Mucosa of descending colon (tissue), 3 donors: Measurements from ENCODE around the gene TMEM106A. TPM values are rescaled to one million over a fixed set of nuclear protein-coding genes. Genes with fewer than 3 reads are reported as not detected.
"Not testable (repeated sequence)": the region's sequence is repeated elsewhere in the genome, so short reads cannot be mapped to it uniquely, and the experiment has no call there.

ENCODE experiments used
- ATAC-seq: fragments of 200-7000 bp; cut with Tn5 transposase; one replicate; pipeline ENCODE4 v1.9.1; 2020; ENCODE audit warnings: mild to moderate bottlenecking, moderate library complexity
- DNase-seq, 3 donors: peaks; one replicate each; pipeline ENCODE4 v3.0.0-alpha.2; 2020
- H3K36me3 ChIP-seq: fragments of 200-600 bp; one replicate; pipeline ENCODE4 v1.8.0; 2021; ENCODE audit warnings: low read depth, mild to moderate bottlenecking
- H3K4me1 ChIP-seq: fragments of 200-600 bp; one replicate; pipeline ENCODE4 v1.8.0; 2021; ENCODE audit warnings: low read depth, mild to moderate bottlenecking
- H3K4me3 ChIP-seq: fragments of 200-600 bp; one replicate; pipeline ENCODE4 v1.8.0; 2021; ENCODE audit warnings: mild to moderate bottlenecking
- H3K9me3 ChIP-seq: fragments of 200-600 bp; one replicate; pipeline ENCODE4 v1.8.0; 2021; ENCODE audit warnings: mild to moderate bottlenecking
- intact Hi-C, 2 donors: fragments of 100-400 bp; cut with DNase I in 1 of 2; cut with micrococcal nuclease in 1 of 2; formaldehyde crosslinking; loops; one replicate each; pipeline versions ENCODE4 v1.11.0 to v1.11.1; 2022; cut with DNase I, micrococcal nuclease
- total RNA-seq, 3 donors: library from RNA; stranded (reverse); fragmentation: NEBNext Ultra II Directional in 2 of 3; extraction: Animal tissue kit (Norgen Biotek cat#: 25700) in 2 of 3; gene quantifications; one replicate each; pipeline versions ENCODE4 v1.2.1 to v1.2.4, GENCODE V29; 2021 to 2023
- TF ChIP-seq, protein P1 (sequence below): fragments of 200-600 bp; IDR thresholded peaks from one replicate; pipeline ENCODE4 v1.8.0; 2022; ENCODE audit warnings: antibody characterized with exemption, mild to moderate bottlenecking
- donor health status: DM: no; HTN: no; CAD: no; lungs with moderate emphysema.
- donor health status: DM: no; HTN: no; CAD: no.
- donor health status: DM: no; HTN: yes; CAD: no.

The TMEM106A gene
- total RNA-seq, 3 donors from 2014 or later, result 11.8 to 12.5 (median 12.0) TPM

DNA sequence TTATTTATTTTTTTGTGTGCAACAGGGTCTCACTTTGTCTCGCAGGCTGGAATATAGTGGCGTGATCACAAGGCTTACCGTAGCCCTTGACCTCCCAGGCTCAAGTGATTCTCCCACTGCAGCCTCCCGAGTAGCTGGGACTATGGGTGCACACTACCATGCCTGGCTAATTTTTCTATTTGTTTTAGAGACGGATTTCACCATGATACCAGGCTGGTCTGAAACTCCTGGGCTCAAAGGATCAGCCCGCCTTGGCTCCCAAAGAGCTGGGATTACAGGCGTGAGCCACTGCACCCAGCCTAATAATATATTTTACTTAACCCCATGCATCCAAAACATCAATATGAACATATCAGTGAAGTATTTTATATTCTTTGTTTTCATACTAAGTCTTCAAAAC, 14.7 kb downstream of the TMEM106A start:
- no peaks in the 10 kb centered on the region for H3K36me3 ChIP-seq
- intact Hi-C loops, result no loop called here
- DNase-seq, result no peak
- no peaks in the 10 kb centered on the region for H3K9me3 ChIP-seq
- no peaks in the 10 kb centered on the region for H3K4me1 ChIP-seq
- TF ChIP-seq, protein P1, sequence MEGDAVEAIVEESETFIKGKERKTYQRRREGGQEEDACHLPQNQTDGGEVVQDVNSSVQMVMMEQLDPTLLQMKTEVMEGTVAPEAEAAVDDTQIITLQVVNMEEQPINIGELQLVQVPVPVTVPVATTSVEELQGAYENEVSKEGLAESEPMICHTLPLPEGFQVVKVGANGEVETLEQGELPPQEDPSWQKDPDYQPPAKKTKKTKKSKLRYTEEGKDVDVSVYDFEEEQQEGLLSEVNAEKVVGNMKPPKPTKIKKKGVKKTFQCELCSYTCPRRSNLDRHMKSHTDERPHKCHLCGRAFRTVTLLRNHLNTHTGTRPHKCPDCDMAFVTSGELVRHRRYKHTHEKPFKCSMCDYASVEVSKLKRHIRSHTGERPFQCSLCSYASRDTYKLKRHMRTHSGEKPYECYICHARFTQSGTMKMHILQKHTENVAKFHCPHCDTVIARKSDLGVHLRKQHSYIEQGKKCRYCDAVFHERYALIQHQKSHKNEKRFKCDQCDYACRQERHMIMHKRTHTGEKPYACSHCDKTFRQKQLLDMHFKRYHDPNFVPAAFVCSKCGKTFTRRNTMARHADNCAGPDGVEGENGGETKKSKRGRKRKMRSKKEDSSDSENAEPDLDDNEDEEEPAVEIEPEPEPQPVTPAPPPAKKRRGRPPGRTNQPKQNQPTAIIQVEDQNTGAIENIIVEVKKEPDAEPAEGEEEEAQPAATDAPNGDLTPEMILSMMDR, result no peak
- ATAC-seq, result no peak
- H3K4me3 ChIP-seq, result no peak overlapping the region

- ATAC-seq, H3K4me3 ChIP-seq, DNase-seq, H3K36me3 ChIP-seq, intact Hi-C loops, H3K4me1 ChIP-seq, H3K9me3 ChIP-seq: not testable (repeated sequence)
Measured at GRCh38 chr17:43228020-43228782, 16.5 kb downstream of the TMEM106A start, which contains the start of gene CCDC200. CCDC200 (minus strand) TSS chr17:43228623; CDS start chr17:43228554, 69 bp downstream.

DNA sequence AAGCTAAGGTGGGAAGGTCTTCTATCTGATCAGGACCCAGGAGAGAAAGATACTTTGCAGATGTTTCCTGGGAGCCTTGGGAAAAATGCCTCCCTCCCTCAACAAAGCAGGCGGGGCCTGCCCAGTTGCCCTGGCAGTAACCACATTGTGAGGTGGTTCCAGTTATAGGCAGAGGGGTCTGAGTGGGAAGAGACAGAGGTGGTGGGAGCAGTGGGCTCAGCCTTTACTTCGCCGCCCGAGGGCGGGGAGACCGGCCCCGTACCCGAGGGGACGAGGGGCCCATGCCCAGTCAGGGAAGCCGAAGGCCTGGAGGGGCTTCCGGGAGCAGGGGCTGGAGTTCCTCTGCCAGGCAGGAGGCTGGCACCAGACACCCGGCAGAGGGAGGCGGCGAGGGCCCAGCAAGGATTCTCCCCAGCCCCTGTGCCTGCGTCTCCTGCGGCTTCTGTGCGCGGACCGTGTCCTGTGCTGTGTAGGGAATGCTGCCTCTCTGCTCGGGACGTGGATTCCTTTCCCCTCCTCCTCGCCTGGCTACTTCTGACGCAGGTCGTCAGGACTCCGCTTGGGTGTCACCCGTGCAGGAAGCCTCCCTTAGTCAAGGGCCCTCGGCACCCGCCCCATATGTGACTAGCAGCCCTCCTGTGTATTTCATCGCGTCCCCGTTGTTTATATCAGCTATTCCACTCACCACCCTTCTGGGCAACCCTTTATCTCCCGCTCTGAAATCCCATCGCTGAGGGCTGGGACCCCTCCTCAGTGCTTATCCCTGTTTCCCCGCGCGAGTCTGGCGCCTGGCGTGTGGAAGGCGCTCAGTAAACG, 19.7 kb downstream of the TMEM106A start:
- H3K4me3 ChIP-seq, H3K9me3 ChIP-seq, ATAC-seq, H3K36me3 ChIP-seq, intact Hi-C loops, H3K4me1 ChIP-seq, DNase-seq: not testable (repeated sequence)

DNA sequence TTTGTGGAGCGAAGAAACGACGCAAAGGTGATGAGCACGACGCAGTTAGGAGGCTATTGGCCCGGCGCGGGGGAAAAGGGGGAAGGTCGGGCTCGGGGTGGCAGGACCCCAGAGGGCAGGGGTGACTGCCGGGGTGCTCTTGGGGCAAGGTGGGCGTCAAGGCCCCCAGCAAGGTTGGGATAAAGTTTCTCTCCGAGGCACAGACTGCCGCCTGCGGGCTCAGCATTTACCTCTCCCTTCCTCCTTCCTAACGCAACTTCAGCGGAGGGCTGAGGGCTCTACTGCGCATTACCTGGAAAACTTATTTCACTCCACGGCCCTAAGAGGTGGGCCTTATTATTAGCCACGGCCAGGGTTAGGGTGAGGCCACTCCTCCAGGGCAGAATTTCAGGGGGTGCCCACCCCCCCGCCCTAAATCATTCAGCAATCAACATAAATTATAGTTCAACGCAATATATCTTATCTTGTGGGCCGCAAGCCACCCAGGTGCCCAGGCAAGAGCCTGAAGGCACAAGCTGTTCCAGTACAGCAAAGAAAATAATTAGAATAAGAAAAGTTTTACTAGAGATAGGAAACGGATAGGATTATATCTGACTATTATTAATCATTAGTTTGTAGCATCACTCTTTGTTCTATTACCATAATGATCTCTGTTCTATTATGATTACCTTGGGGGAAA, 20.5 kb downstream of the TMEM106A start:
- DNase-seq, result peak; percentile 56 to 90 (median 78)
- H3K36me3 ChIP-seq, H3K4me3 ChIP-seq, intact Hi-C loops, ATAC-seq, H3K4me1 ChIP-seq, H3K9me3 ChIP-seq: not testable (repeated sequence)

GRCh38 chr17:43233263-43233662, 21.6 kb downstream of the TMEM106A start:
- H3K36me3 ChIP-seq, H3K9me3 ChIP-seq, DNase-seq, intact Hi-C loops, H3K4me3 ChIP-seq, ATAC-seq, H3K4me1 ChIP-seq: not testable (repeated sequence)

DNA sequence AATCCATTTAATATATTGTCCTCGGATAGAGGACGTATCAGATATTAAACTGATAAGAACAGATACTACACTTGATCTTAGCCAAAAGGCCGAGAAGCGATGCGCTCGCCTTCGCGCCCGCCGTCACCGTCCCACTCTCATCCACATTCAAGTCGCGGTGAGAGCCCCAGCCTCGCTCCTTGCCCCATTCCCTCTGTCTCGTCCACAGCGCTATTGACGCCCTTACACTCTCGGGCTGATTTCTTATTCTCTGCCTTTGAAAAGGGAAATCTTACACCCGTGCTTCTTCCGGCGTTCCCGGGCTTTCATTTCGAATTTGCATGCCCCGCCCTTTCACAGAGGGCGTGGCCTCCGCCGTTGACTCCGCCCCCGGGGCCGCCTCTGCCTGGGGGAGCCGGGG, 22.2 kb downstream of the TMEM106A start, which contains the start of gene RNU2-1:
RNU2-1 (minus strand) TSS at position 101 of the 400 bp plus-strand sequence.
- intact Hi-C loops, H3K36me3 ChIP-seq, DNase-seq, H3K4me1 ChIP-seq, H3K4me3 ChIP-seq, ATAC-seq, H3K9me3 ChIP-seq: not testable (repeated sequence)

DNA sequence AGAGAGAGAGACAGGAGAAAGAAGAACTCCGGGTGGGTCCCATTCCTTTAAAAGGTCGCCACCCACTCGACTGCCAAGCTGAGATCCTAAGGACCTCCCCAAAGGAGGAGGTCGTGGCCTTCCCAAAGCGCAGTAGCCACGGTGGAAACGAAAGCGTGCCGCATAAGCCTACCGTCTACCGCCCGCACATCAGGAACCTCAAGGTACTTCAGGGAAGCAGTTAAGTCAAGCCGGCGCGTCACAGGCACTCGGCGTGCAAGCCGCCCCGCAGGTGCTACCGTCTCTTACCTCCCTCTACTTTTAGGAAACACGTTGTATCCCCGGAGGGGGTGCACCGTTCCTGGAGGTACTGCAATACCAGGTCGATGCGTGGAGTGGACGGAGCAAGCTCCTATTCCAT, 27.9 kb downstream of the TMEM106A start:
- H3K4me1 ChIP-seq, H3K36me3 ChIP-seq, H3K9me3 ChIP-seq, DNase-seq, H3K4me3 ChIP-seq, intact Hi-C loops: not testable (repeated sequence)
- peak; percentile 17 for ATAC-seq

- H3K4me3 ChIP-seq, H3K4me1 ChIP-seq, H3K36me3 ChIP-seq, DNase-seq, intact Hi-C loops, H3K9me3 ChIP-seq: not testable (repeated sequence)
- peak; percentile 30 for ATAC-seq
Measured at GRCh38 chr17:43240596-43241352, 29.1 kb downstream of the TMEM106A start.

- intact Hi-C loops, H3K4me1 ChIP-seq, H3K36me3 ChIP-seq, H3K9me3 ChIP-seq, H3K4me3 ChIP-seq, DNase-seq, ATAC-seq: not testable (repeated sequence)
Measured at GRCh38 chr17:43246456-43246855, 34.8 kb downstream of the TMEM106A start.
